ENCODE measurements around the gene DRD3. TPM values are rescaled to one million over a fixed set of nuclear protein-coding genes. Genes with fewer than 3 reads are reported as not detected.

Gene DRD3
- total and polyA plus RNA-seq, 2 of the 8 experiments (the other 6 are each of a cell fraction or from before 2014, with no cell fraction given), result 0.32 to 1.3 TPM

- TF ChIP-seq USF2 (IDR thresholded peaks at IDR 0.05; ENCODE audit: low read length) (no peak), KDM5A (IDR thresholded peaks at IDR 0.05; ENCODE audit: low read length) (no peak), EP300 (IDR thresholded peaks at IDR 0.05; ENCODE audit: borderline replicate concordance in 1 of 2, low read depth in 2 of 2, low read length in 2 of 2) (no peak)
These were observed 97.8 kb downstream of the DRD3 start (continued) for GRCh38 chr3:114081037-114081436.
